Measurements from ENCODE around the gene FASN. TPM values are rescaled to one million over a fixed set of nuclear protein-coding genes. Genes with fewer than 3 reads are reported as not detected.
A peak's percentile ranks its signal among the peaks of the same experiment; 100 is the strongest.

Gene FASN
- total RNA-seq, 2 experiments from 2014 or later = 209 to 212 TPM

DNA sequence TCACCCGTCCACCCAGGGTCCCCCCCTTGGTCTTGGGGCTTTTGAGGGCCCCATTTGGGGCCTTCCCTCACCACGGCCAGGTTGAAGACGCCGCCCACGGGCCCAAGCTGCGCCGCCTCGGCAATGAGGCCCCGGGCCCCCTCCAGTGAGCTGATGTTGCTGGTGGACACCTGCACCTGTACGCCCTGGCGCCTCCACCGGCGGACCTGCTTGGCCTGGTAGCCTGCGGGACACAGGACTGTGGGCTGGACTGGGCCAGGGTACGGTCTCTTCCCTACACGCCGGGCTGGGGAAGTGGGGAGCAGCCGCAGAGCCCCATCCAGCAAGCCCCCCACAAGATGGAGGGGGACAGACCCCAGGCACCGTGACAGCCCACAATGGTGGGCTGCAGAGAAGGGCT, 15.6 kb downstream of the FASN start:
- Mint-ChIP-seq H3K9me3 (no peaks in the 10 kb centered on the region), H3K4me1 (ENCODE audit: low read depth) (no peaks in the 10 kb centered on the region), H3K27me3 (no peaks in the 10 kb centered on the region), H3K27ac (no peak overlapping the region), H3K36me3 (peaks cover 26% of the 10 kb centered on the region), H3K4me3 (no peak overlapping the region)
- no peak for DNase-seq
- ChIA-PET CTCF (no interaction called here), POLR2A (no interaction called here)
- intact Hi-C loops (cut with micrococcal nuclease) = no loop called here

DNA sequence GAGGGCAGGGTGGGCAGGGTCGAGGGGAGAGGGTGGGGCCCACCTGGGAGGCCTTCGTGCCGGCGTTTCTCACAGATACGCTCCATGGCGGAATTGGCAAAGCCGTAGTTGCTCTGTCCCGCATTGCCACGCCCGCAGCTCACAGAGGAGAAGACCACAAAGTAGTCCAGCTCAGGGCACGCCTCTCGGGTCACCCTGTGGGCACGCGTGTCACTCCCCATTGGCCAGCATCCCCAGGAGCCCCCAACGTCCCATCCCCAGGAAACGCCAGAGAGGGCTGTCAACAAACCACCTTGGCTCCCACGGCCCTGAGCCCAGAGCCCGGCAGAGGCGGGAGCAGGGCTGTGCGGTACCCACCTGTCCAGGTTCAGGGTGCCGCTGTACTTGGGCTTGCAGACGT, 16.1 kb downstream of the FASN start:
- no peaks in the 10 kb centered on the region for H3K27me3 Mint-ChIP-seq
- H3K4me1 Mint-ChIP-seq (ENCODE audit: low read depth) = no peaks in the 10 kb centered on the region
- H3K27ac Mint-ChIP-seq = no peak overlapping the region
- H3K9me3 Mint-ChIP-seq = no peaks in the 10 kb centered on the region
- H3K36me3 Mint-ChIP-seq = peaks cover 26% of the 10 kb centered on the region
- DNase-seq = no peak
- POLR2A ChIA-PET = no interaction called here
- intact Hi-C loops (cut with micrococcal nuclease) = no loop called here
- no peak overlapping the region for H3K4me3 Mint-ChIP-seq
- CTCF ChIA-PET = interaction anchor here (0.6 kb wide), 1 partner anchor 51 kb away, joined by 3 read pairs; no protein-coding TSS in a partner anchor

DNA sequence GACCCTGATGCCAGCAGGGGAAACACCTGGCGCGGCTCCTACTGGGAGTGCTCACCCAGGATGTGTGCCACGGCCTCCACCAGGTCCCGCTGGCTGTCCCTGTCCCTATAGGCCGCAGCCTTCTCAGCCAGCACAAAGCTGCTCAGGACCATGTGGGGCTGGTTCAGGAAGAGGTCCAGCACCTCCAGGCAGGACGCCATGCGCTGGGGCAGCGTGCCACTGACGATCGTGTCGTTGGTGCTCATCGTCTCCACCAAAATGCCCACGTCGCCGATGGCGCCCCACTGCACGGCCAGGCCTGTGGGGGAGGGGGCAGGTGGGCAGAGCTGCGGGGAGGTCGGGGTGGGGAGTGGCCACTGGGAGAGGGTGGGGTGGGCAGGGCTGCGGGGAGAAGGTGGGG, 16.5 kb downstream of the FASN start:
- ChIA-PET POLR2A (no interaction called here), CTCF (interaction anchor here (0.6 kb wide), 1 partner anchor 51 kb away, joined by 3 read pairs; no protein-coding TSS in a partner anchor)

DNA sequence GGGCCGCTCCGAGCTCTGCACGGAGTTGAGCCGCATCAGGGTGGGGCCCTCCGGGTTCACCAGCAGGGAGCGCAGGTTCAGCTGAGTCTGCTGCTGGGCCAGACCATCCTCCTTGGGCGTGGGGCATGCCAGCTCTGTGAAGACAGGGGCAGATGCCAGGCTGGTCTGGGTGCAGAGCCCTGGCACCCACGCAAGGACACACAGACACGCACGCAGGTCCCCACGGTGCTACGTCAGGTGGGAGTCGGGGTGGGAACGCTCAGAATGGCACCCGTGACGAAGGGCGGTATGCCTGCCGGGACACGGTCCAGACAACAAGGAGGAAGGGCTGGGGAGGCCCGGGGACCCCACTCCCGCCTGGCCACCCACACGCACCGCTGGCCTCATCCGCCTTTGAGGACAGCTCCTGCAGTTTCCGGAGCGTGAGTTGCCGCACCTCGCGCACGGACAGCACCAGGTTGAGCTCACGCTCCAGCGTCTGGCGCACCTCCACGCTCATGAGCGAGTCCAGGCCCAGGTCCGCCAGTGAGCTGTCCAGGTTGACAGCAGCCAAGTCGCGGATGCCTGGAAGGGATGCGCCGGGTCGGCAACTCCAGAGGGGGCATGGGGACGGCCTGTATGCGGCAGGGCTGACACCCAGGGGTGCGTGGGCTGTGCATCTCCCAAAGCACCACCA, 17.1 kb downstream of the FASN start:
- Mint-ChIP-seq H3K9me3 (no peaks in the 10 kb centered on the region), H3K4me3 (no peak overlapping the region), H3K27me3 (no peaks in the 10 kb centered on the region), H3K4me1 (ENCODE audit: low read depth) (no peaks in the 10 kb centered on the region), H3K36me3 (peaks cover 26% of the 10 kb centered on the region), H3K27ac (no peak overlapping the region)
- CTCF ChIA-PET = no interaction called here
- no peak for DNase-seq
- POLR2A ChIA-PET = no interaction called here
- intact Hi-C loops (cut with micrococcal nuclease) = no loop called here

More for the DNA sequence above, 16.5 kb downstream of the FASN start:
- H3K9me3 Mint-ChIP-seq = no peaks in the 10 kb centered on the region
- no peak for DNase-seq
- no peak overlapping the region for H3K27ac Mint-ChIP-seq
- H3K27me3 Mint-ChIP-seq = no peaks in the 10 kb centered on the region
- no peak overlapping the region for H3K4me3 Mint-ChIP-seq
- H3K36me3 Mint-ChIP-seq = peaks cover 26% of the 10 kb centered on the region
- intact Hi-C loops (cut with micrococcal nuclease) = no loop called here
- no peaks in the 10 kb centered on the region for H3K4me1 Mint-ChIP-seq (ENCODE audit: low read depth)

DNA sequence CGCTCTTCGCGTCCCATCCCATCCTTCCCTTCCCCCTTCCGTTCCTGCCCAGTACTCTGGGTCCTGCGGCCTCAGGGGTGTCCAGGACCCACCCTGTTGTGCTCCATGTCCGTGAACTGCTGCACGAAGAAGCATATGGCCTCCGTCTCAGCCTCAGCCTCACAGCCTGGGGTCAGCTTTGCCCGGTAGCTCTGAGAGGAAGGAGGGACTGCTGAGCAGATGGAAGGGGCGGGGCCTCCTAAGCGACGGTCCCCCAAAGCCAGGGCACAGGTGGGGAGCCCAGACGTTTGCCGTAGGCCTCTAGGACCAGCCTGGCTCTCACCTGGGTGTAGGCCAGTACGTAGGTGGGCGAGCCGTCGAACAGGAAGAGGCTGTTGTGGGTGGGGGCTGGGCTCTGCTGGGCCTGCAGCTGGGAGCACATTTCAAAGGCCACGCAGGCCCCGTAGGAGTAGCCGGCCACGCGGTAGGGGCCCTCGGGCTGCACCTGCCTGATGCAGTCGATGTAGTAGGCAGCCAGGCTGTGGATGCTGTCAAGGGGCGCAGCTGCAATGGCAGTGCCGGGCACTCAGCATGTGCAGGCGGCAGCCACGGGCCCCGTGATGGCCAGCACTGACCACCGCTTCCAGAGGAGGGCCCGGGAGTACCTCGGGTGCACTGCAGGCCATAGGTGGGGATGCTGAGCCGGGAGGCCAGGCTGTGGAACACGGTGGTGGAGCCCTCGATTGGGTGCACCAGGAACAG, 17.8 kb downstream of the FASN start:
- Mint-ChIP-seq H3K36me3 (peaks cover 26% of the 10 kb centered on the region), H3K27ac (no peak overlapping the region), H3K4me1 (ENCODE audit: low read depth) (no peaks in the 10 kb centered on the region), H3K4me3 (no peak overlapping the region), H3K27me3 (no peaks in the 10 kb centered on the region), H3K9me3 (no peaks in the 10 kb centered on the region)
- ChIA-PET CTCF (no interaction called here), POLR2A (no interaction called here)
- intact Hi-C loops (cut with micrococcal nuclease) = no loop called here
- no peak for DNase-seq

DNA sequence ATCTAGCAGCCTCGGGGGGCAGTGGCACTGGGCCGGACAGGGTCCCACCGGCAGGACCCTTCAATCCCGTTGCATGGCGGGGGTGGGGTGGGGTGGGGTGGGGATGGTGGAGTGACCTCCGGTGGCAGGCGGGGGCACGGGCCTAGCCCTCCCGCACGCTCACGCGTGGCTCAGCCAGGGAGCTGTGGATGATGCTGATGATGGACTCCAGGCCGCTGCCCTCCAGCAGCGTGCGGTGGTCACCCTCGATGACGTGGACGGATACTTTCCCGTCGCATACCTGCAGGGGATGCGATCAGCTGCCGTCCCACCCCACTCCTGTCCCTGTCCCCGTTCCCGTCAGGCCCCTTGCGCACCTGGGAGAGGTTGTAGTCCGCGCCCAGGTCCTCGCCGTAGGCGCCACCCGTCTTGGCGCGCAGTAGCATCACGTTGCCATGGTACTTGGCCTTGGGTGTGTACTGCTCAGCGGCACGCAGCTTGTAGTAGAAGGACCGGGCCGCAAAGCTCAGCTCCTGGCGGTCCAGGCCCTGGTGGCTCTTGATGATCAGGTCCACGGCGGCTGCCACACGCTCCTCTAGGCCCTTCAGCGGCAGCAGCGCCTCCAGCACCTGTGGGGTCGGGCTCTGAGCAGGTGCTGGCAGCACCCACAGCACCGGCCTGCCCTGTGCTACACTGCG, 18.9 kb downstream of the FASN start:
- CTCF ChIA-PET = no interaction called here
- Mint-ChIP-seq H3K36me3 (peaks cover 21% of the 10 kb centered on the region), H3K9me3 (no peaks in the 10 kb centered on the region), H3K4me1 (ENCODE audit: low read depth) (no peaks in the 10 kb centered on the region), H3K4me3 (no peak overlapping the region), H3K27me3 (no peaks in the 10 kb centered on the region), H3K27ac (no peak overlapping the region)
- no peak for DNase-seq
- intact Hi-C loops (cut with micrococcal nuclease) = no loop called here
- POLR2A ChIA-PET = no interaction called here

DNA sequence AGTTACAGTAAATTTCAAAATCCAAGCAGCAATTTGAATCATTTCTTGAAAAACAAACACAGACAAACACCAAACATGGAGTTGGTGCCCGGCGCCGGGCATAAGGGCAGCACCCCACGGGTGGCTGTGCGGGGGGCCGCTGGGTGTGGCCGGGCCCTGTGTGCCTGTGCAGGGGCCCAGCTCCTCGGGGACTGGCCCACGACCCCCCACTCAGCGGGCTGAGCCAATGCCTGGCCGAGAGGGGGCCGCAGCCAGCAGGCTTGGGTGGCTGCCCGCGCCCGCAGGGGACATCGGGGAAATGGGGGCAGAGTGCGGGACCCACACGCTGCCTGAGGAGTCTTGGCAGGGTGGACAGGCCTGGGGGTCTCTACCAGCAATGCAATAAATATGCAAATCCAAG, 19.6 kb downstream of the FASN start:
- intact Hi-C loops (cut with micrococcal nuclease) = no loop called here
- ChIA-PET POLR2A (interaction anchor here (1.4 kb wide), 1 partner anchor 19 kb away, joined by 6 read pairs; no protein-coding TSS in a partner anchor), CTCF (no interaction called here)
- DNase-seq = no peak
- Mint-ChIP-seq H3K36me3 (peaks cover 16% of the 10 kb centered on the region), H3K27me3 (no peaks in the 10 kb centered on the region), H3K4me3 (no peak overlapping the region), H3K27ac (no peak overlapping the region), H3K9me3 (no peaks in the 10 kb centered on the region), H3K4me1 (ENCODE audit: low read depth) (no peaks in the 10 kb centered on the region)

DNA sequence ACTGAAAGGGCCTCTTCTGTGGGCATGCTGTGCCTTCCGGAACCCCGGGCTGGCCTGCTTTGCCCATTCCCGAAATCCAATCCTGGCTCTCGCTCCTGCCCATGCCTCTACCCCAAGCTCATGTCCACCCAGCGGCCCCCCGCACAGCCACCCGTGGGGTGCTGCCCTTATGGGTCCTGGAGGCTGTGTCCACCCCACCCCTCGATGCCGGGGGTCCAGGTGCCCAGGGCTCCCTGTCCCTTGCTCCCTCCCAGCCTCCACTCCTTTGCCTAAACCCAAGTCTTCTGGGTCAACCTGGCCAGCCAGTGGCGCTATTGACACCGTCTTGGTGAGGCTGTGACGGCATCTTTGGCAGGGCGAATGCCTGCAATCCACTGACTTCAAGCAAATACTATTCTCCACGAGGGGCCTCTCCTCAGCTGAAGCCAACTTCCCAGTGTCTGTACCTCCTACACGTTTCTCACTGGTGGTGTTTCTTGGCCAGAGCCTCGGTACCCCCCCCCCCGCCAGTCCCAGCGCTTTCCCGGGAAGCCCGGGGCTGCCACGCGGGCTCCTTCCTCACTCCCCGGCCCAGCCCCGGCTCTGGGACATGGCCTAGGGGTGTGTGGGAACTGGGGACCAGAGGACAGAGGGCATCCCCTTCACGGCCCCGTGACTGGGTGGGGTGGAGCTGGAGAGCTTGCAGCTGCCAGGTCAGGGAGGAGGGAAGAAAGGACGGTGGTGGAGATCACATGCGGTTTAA, 20.2 kb downstream of the FASN start:
- no peak for DNase-seq
- Mint-ChIP-seq H3K9me3 (no peaks in the 10 kb centered on the region), H3K36me3 (peaks cover 11% of the 10 kb centered on the region), H3K27ac (no peak overlapping the region), H3K4me1 (ENCODE audit: low read depth) (no peaks in the 10 kb centered on the region), H3K4me3 (no peak overlapping the region), H3K27me3 (no peaks in the 10 kb centered on the region)
- ChIA-PET CTCF (interaction anchor here (1.6 kb wide), 1 partner anchor 48 kb away, joined by 7 read pairs; no protein-coding TSS in a partner anchor), POLR2A (interaction anchor here (1.4 kb wide), 1 partner anchor 18 kb away, joined by 6 read pairs; no protein-coding TSS in a partner anchor)
- intact Hi-C loops (cut with micrococcal nuclease) = no loop called here

DNA sequence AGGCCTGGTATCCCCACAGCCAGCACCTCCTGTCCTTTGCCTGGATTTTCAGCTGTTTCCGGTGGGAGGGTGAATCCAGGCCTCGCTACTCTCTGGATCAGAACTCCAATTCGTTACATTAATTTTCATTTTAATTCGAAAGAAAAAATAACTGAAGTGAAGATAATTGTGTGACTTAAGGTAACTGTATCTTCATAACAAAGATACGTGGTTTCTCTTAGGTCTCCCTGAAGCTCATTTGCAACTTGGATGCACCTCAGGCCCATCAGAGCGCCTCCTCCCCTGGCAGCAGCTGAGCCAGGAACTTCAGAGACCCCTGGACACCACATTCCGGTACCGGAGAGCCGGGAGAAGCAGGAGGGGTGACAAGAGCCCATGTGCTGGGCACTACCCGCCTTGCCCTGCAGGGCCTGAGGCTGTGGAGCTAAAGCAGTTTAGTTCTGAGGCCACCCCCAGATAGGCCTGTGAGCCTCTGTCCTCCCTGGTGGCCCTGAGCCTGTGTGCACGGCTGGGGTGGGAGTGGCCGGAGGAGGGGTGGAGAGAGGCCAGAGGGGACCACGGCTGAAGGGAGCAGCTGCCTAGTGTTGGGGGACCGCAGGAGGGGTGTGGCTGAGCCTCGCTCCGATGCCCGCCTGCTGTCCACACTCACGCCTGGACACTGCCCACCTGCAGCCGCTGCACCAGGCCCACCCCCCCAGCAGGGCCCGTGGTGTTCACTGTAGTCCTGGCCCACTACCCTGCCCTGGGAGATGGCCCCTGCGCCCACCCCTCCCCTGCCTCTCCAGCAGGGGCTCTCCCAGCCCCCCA, 21.0 kb downstream of the FASN start:
- Mint-ChIP-seq H3K9me3 (no peaks in the 10 kb centered on the region), H3K36me3 (peaks cover 10% of the 10 kb centered on the region), H3K4me3 (no peak overlapping the region), H3K4me1 (ENCODE audit: low read depth) (no peaks in the 10 kb centered on the region), H3K27me3 (no peaks in the 10 kb centered on the region), H3K27ac (no peak overlapping the region)
- ChIA-PET CTCF (interaction anchor here (1.6 kb wide), 1 partner anchor 47 kb away, joined by 7 read pairs; no protein-coding TSS in a partner anchor), POLR2A (interaction anchor here (1.2 to 1.4 kb wide), 2 partner anchors 13 to 17 kb away, joined by 3 to 6 read pairs; no protein-coding TSS in a partner anchor)
- intact Hi-C loops (cut with micrococcal nuclease) = no loop called here
- DNase-seq = no peak

DNA sequence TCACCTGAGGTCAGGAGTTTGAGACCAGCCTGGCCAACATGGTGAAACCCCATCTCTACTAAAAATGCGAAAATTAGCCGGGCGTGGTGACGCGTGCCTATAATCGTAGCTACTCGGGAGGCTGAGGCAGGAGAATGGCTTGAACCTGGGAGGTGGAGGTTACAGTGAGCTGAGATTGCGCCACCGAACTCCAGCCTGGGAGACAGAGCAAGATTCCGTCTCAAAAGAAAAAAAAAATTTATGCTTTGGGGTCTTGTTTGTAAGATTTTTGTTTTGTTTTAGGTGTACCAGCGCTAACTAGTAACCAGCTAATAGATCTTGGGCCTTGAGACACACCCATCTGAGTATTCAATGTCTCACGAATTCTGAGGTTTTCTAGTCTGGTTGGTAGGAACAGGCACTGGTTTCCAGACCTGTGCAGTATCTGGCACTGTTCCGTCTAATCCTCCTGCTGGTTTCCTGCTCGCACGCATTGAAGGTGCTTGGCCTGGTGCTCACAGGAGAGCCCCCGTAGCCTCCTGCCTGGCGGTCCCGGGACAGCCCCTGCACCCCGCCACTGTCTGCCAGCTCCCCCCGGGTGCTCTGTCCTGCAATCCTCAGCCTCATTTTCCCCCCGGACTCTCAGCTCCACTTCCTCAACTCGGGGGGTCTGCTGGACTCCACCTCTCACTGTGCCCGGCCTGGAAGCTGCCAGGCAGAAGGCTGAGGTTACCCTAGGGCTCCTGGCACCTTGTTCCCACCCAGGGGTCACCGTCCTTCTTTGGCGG, 21.8 kb downstream of the FASN start:
- peaks cover 8% of the 10 kb centered on the region for H3K36me3 Mint-ChIP-seq

More for the DNA sequence above, 21.8 kb downstream of the FASN start:
- no peaks in the 10 kb centered on the region for H3K27me3 Mint-ChIP-seq
- no peak overlapping the region for H3K4me3 Mint-ChIP-seq
- H3K9me3 Mint-ChIP-seq = no peaks in the 10 kb centered on the region
- DNase-seq = no peak
- intact Hi-C loops (cut with micrococcal nuclease) = no loop called here
- POLR2A ChIA-PET = interaction anchor here (1.2 kb wide), 1 partner anchor 14 kb away, joined by 3 read pairs; no protein-coding TSS in a partner anchor
- H3K4me1 Mint-ChIP-seq (ENCODE audit: low read depth) = no peaks in the 10 kb centered on the region
- H3K27ac Mint-ChIP-seq = peak overlapping the region; percentile 2
- CTCF ChIA-PET = interaction anchor here (1.6 kb wide), 1 partner anchor 46 kb away, joined by 7 read pairs; no protein-coding TSS in a partner anchor

Data from activated CD4-positive, alpha-beta memory T cell treated with anti-CD3 and anti-CD28 coated beads for 36 hours (primary cell).